ENCODE measurements around the gene ATP1A1.

Gene ATP1A1

GRCh38 chr1:116415699-116416533 is 42.9 kb downstream of the ATP1A1 start:
- no peak for DNase-seq

GRCh38 chr1:116416854-116417513 is 43.9 kb downstream of the ATP1A1 start:
- no peak for DNase-seq

GRCh38 chr1:116417678-116418077 is 44.6 kb downstream of the ATP1A1 start:
- no peak for DNase-seq

DNA sequence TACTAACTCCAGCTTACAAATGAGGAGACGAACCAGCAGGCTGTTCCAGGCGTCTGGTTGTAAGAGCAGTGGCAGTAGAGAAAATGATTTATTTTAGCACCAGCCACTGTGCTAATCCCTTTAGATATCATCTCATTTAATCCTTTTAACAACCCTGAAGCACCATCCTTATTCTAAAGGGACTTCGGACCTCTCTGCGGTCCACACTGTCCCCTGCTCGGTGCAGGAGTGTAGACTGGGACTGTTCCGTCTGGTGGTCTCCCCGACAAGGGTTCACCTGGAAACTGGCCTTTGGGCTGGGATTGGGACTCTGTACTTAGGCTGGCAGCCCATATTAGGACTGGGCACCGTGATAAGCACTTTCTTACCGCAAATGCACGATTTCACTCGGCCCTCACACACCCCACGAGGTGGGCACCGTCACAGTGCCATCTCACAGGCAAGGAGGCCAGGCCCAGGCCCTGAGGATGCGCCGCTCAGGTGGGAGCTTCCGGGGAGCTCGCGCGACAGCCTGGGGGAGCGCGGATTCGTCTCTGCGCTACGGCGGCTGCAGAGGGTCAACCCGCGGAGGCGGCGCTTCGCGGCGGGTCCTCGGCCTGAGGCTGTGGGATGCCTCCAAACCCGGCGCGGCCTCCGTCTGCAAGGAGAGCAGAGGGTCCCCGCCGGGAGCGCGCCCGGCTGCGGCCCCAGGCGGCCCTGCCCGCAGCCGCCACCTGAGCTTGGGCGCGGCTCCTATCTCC is 45.2 kb downstream of the ATP1A1 start:
- DNase-seq: peak; percentile 87

GRCh38 chr1:116420417-116421200 is 47.6 kb downstream of the ATP1A1 start:
- no peak for DNase-seq

- no peak for DNase-seq
Measured at GRCh38 chr1:116424438-116424837, 51.4 kb downstream of the ATP1A1 start.

GRCh38 chr1:116424863-116425262 is 51.8 kb downstream of the ATP1A1 start:
- no peak for DNase-seq

- DNase-seq: no peak
Measured at GRCh38 chr1:116425987-116426386, 52.9 kb downstream of the ATP1A1 start.

GRCh38 chr1:116426401-116426800 is 53.4 kb downstream of the ATP1A1 start:
- DNase-seq: no peak

- DNase-seq: no peak
Measured at GRCh38 chr1:116428576-116428975, 55.5 kb downstream of the ATP1A1 start.

- DNase-seq: no peak
Measured at GRCh38 chr1:116429821-116430374, 56.9 kb downstream of the ATP1A1 start.

DNA sequence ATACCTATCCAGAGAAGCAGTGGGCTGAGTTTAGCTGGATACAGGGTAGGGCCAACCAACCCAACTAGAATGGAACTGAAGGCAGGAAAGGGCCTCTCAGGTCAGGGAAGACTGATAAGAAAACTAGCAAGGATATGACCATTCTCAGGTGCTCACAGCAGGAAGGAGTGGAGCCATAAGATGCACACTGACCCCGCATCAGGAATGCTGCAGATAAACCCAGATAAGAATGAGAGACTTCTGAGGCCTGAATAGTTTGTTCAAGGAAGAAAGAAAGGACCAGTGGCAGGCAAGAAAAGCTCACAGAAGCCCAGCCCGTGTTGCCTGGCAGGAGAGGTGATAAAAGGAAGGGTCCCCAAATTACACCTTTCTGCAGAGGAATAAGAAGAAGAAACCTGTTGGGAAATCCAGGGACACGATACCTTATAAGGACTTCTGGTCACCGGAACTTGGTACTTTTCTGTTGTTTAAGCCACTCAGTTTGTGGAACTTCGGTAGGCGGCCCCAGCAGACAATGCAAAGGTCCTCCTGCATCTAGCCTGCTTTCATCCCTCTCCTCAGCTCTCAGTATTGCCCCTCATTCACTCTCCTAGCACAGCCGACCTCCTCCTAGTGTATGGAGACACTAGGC is 58.9 kb downstream of the ATP1A1 start:
- DNase-seq: no peak

- DNase-seq: no peak
Measured at GRCh38 chr1:116432655-116433265, 59.7 kb downstream of the ATP1A1 start.

- no peak for DNase-seq
Measured at GRCh38 chr1:116433275-116434257, 60.5 kb downstream of the ATP1A1 start.

DNA sequence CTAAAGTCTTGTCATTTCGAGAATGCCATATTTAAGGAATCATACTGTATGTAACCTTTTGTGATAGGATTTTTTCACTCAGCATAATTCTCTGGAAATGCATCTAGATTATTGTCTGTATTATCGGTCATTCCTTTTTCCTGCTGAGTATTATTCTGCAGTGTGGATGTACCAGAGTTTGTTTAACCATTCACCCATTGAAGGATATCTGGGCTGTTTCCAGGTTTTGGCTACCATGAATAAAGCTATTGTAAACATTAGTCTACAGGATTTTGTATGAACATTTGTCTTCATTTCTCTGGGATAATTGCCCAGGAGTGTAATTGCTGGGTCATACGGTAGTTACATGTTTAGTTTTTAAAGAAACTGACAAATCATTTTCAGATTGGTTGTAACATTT is 61.8 kb downstream of the ATP1A1 start:
- DNase-seq: no peak

DNA sequence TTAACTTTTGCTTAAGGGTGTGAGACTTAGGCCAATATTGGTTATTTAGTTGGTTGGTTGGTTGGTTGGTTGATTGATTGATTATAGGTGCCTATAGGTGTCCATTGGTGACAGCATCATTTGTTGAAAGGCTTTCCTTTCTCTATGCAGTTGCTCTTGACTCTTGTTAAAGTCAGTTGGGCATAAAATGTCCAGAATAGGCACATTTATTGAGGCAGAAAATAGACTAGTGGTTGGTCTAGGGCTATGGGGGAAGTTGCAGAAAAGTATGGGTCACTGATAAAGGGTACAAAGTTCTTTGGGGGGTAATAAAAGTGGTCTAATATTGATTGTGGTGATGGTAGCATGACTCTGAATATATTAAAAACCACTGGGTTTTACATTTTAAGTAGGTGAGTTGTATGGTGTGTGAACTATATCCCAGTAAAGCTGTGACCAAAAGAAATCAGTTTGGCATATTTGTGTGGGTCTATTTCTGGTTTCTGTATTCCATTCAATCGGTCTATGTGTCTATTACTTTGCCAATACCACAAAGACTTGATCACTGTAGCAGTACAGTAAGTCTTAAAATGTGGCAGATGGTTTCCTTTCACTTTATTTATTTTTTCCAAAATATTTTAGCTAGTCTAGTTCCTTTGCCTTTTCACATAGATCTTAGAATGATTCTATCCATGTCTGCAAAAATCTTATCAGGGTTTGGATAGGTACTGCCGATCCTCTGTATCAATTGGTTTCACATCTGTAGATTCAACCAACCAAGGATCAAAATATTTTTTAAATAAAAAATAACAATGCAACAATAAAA is 63.0 kb downstream of the ATP1A1 start:
- no peak for DNase-seq

DNA sequence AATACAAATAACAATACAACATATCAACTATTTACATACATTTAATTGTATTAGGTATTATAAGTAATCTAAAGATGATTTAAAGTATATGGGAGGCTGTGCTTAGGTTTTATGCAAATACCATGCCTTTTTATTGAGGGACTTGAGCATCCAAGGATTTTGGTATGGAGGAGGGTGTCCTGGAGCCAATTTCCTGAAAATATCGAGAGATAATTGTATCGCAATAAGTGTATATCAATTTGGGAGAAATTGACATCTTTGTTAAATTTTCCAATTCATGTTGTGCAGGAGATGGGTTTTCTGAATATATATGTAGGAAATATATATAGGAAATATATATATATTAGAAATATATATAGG is 63.5 kb downstream of the ATP1A1 start:
- DNase-seq: no peak

DNA sequence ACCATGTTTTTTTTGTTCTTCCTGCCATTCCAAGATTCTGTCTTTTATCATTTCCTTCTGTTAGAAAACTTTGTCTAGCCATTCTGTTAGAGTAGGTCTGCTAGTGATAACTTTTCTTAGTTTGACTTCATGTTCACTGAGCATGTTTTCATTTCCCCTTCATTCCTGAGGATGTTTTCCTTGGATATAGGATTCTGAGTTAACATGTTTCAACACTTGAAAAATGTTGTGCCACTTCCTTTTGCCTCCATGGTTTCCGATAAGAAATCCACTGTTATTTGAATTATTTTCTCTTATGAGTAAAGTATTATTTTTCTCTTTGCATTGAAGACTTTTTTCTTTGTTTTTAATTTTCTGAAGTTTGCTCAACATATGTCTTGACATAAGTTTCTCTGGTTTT is 66.7 kb downstream of the ATP1A1 start:
- no peak for DNase-seq

DNA sequence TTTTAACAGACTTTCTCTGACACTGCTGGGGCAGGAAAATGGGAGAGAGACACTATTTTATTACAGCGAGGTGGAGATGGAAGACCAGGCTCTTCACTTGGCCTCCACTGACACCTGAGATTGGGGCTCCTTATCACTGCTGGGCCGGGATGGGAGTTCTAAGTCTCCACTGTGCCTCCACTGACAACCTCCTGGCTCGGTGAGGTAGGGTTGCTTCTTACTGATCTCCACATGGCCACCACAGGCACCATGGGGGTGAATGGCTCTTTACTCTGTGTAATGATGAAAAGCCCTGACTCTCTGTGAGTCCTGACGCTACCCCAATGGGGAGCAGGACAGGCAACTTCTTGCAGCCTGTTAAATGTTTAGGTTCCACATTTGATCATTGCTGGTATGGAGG is 67.7 kb downstream of the ATP1A1 start:
- no peak for DNase-seq

DNA sequence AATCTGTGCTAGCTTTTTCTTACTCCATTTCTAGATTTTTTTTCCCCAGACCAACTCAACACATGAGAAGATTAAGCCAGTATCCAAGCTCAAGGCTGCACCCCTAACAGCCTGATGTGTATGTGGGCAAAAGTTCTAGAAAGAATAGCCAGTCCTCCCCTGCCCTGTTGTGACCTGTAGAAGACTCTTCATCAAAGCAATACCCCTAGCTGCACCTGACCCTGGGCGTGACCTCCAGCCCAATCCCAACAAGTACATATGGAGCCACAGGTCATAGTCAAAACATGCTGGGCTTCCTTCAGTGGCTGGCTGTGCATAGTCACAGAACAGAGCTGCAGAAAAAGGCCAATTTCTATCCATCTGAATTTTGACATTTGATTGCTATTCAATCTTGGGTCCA is 72.5 kb downstream of the ATP1A1 start:
- DNase-seq: no peak

Measured in stimulated activated CD4-positive, alpha-beta T cell treated with anti-CD3 and anti-CD28 coated beads, Interleukin-1b, Interleukin-23, amount 100 ng/mL, for 48 hours (primary cell).